ENCODE results near the gene RPL36.
"Not testable (repeated sequence)": the region's sequence is repeated elsewhere in the genome, so short reads cannot be mapped to it uniquely, and the experiment has no call there.

The RPL36 gene

DNA sequence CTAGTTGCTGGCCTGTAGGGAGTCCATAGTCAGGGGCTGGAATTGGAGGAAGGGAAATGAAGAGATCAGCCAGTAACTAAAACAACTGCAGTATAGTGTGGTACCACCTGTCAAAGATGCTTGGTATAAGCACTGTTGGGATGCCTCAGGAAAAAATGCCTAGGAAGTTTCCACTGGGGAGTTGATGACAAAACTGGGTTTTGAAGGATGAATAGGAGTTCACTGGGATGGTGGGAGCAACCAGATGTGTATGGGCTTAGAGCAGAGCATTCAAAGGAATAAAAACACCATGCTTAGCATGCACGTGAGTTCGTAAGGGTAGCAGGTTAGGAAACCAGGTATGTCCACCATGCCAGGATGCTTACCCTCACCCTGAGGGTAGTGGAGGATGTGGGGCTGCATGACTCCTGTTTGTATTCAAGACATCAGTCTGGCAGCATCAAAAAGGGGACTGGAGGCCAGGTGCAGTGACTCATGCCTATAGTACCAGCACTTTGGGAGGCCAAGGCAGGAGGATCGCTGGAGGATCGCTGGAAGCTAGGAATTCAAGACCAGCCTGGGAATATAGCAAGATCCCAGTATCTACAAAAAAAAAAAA lies 37.5 kb downstream of the RPL36 start:
- no peak for DNase-seq (ENCODE audit: low spot score)
- TF ChIP-seq, protein P1, sequence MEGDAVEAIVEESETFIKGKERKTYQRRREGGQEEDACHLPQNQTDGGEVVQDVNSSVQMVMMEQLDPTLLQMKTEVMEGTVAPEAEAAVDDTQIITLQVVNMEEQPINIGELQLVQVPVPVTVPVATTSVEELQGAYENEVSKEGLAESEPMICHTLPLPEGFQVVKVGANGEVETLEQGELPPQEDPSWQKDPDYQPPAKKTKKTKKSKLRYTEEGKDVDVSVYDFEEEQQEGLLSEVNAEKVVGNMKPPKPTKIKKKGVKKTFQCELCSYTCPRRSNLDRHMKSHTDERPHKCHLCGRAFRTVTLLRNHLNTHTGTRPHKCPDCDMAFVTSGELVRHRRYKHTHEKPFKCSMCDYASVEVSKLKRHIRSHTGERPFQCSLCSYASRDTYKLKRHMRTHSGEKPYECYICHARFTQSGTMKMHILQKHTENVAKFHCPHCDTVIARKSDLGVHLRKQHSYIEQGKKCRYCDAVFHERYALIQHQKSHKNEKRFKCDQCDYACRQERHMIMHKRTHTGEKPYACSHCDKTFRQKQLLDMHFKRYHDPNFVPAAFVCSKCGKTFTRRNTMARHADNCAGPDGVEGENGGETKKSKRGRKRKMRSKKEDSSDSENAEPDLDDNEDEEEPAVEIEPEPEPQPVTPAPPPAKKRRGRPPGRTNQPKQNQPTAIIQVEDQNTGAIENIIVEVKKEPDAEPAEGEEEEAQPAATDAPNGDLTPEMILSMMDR (IDR thresholded peaks at IDR 0.05; ENCODE audit: extremely low read depth, insufficient read depth, missing control alignments): no peak
- in situ Hi-C loops (cut with MboI; ENCODE audit: low pct_unique_long_range_greater_than_20kb, low sequenced_read_pairs, unreplicated experiment): no loop called here

DNA sequence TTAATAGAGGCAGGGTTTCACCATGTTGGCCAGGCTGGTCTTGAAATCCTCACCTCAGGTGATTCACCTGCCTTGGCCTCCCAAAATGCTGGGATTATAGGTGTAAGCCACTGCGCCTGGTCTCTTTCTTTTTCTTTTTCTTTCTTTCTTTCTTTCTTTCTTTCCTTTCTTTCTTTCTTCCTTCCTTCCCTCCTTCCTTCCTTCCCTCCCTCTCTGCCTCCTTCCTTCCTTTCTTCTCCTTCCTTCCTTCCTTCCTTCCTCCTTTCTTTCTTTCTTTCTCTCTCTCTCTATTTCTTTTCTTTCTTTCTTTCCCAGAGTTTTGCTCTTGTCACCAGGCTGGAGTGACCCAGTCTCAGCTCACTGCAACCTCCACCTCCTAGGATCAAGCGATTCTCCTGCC lies 43.1 kb downstream of the RPL36 start:
- in situ Hi-C loops (cut with MboI; ENCODE audit: low pct_unique_long_range_greater_than_20kb, low sequenced_read_pairs, unreplicated experiment); DNase-seq (ENCODE audit: low spot score): not testable (repeated sequence)

DNA sequence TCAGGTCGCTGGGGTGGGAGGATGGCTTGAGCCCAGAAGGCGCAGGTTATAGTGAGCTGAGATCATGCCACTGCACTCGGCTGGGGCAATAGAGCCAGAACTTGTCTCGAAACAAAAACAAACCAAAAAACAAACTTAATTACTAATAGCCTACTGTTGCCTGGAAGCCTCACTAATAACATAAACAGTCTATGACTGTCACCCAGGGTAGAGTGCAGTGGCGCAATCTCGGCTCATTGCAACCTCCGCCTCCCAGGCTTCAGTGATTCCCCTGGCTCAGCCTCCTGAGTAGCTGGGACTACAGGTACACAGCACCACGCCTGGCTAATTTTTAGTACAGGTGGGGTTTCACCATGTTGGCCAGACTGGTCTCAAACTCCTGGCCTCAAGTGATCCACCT lies 48.3 kb downstream of the RPL36 start:
- in situ Hi-C loops (cut with MboI; ENCODE audit: low pct_unique_long_range_greater_than_20kb, low sequenced_read_pairs, unreplicated experiment): no loop called here
- no peak for DNase-seq (ENCODE audit: low spot score)
- TF ChIP-seq, protein P1 (IDR thresholded peaks at IDR 0.05; ENCODE audit: extremely low read depth, insufficient read depth, missing control alignments): no peak

All from GM13977 (cell line).